GM18861 (cell line): ENCODE measurements around the gene TEX29.

Source experiments
- ATAC-seq: cut with Tn5 transposase; IDR thresholded peaks from one replicate; pipeline ENCODE4 v1.9.1; 2021; ENCODE audit not compliant: unreplicated experiment

Gene TEX29

DNA sequence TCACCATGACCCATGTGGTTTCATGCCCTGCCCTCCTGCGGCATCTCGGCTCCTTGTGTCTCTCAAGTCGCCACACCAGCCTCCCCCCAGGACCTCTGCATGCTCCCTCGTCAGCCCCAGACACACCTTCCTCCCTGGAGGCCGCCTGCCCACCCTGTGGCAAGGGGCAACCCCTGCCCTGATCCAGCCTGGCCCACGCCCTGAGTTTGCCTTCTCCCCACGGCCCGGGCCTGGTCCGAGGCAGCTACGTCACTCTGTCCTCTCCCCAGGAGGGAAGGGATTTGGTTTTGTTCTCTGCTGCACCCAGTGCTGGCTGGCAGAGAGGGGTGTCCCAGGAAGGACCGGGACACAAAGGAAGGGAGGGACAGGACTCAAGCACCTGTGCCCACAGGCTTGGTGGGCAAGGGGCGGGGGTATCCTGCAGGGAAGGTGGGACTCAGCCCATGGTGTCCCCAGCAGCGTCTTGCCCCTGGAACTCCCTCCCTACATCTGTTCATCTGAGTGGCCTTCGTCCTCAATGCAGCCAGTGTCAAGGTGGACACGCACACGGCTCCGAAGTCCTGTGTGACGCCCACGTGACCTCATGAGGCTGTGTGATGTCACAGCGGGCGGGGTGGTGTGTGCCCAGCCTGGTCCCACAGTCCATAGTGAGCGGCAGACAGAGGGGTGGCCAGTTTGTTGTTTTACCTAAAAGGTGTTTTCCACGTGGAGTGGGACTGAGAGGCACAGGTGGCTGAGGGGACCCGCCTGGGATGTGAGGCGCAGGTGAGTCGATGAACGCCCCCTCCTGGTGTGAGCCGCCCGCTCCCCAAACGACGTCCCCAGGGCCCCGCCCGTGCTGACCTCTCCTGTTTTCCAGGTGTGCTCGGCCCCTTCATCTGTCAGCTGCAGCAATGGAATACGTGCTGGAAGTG lies at the start of gene TEX29:
TSS of gene TEX29 (plus strand) at position 645 of the 914 bp plus-strand sequence. CDS start at position 894, 249 bp downstream.
- no peak for ATAC-seq

DNA sequence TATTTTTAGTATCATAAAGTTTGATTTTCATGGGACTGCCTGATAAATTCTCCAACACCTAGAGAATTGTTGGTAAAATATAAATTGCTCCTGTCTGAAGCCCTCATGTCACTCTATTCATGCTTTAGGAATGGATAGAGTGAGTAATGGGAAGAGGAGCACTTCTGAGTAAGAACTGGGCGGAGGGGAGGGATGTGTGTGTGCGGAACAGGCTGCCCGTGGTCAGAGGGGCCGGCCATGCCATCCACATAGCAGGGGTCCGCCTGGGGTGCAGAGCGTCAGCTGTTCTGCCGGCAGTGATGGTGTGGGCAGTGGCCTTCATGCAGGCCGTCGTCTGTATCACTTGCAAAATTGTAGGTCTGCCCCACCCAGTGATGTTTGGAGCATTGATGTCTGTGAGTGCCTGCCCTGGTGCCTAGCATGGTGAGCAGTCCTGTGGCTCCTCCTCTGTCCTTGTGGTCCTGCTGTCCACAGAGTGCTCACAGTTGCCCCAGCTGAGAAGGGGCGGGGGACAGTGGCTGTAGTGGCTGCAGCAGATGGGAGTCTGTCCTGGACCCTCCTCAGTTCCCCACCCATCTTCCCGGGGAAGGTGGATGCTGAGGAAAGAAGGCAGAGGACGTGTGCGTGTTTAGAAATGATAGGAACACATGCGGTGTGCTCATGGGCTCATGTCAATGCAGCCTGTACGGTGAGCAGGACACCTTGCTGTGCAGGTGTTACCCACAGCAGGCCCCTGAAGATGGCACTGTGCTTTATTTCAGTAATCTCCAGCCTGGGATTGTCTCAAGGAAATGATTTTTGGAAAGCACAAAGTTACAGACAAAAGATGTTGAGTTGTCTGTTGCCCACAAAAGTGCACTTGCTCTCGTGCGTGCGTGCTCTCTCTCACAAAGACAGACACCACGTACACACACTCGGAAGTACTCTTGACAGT lies 49.4 kb upstream of the TEX29 start:
- no peak for ATAC-seq

DNA sequence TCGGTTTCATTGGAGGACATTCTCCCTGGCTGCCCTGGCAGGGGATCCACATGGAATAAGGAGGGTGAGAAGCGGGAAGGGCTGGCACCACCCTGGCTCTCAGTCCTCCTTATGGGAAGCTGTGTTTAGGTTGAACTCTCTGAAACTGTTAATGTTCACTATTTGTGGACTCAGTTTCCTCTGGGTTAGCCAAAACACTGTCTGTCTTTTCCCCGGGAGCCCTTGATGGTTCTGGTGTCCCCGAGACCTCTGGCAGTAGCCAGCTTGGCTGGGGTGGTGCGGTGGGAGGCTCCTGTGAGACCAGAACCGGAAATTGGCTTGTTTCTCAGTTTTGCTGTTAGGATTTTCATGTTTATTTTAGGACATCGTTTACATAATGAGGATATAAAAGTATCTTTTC lies 48.3 kb upstream of the TEX29 start:
- no peak for ATAC-seq

DNA sequence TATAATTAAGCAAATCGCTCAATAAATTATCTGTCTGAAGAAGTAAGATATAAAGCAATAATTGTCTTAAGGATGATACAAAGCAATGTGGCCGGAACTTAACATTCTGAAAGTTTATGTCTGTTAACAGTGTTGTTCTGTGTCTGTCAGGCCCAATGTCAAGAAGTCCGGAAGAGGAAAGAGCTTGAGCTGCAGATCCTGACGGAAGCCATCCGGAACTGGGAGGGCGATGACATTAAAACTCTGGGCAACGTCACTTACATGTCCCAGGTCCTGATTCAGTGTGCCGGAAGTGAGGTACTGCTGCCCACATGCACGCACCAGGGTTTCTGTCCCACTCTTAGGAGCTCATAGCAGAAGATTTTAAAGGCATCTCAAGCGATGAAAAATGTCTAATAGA lies 45.1 kb upstream of the TEX29 start:
- ATAC-seq: no peak

DNA sequence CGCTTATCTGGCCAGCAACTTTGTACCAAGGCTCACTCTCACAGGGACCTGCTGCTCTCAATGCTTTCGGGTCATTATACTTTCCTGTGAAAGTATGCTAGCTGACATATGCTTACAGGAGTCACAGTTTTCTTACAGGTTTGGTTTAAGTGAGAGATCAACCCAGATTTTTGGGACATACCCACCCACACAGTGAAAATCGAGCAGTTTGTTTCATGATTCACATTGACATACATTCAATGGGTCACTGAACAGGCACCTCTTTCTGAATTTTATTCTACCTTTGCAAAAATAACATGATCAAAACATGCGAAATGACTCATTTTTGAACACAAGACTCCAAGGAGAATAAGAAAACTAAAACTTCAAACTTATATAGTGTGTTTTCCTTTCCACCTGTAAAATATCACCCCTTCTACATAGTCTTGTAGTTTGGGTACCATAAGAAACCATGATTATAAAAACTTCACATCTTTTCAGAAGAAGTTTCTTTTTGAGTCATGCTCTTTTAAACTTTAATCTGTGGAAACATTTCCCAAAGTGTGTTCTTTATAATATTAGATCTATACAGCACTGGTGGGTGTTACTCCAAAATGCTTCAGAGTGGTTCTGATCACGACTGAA lies 44.3 kb upstream of the TEX29 start:
- ATAC-seq: no peak

DNA sequence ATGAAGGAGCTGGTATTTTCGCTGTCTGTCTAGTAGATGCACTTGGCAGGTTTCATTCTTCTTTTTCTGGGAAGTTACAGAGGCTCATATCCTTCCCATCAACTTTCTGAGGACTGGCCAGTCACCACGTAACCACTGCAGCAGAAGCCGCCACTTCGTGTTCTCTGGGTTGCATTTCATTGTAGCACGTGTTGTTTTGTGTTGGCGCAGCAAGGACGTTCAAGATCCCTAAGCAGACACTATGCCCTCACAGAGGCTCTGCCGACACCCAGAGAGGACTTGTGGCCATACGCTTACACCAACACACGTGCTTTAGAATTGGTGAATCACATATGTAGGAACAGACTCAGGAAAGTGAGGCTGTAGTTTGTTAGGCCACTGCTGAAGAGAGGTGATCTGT lies 42.2 kb upstream of the TEX29 start:
- ATAC-seq: no peak

DNA sequence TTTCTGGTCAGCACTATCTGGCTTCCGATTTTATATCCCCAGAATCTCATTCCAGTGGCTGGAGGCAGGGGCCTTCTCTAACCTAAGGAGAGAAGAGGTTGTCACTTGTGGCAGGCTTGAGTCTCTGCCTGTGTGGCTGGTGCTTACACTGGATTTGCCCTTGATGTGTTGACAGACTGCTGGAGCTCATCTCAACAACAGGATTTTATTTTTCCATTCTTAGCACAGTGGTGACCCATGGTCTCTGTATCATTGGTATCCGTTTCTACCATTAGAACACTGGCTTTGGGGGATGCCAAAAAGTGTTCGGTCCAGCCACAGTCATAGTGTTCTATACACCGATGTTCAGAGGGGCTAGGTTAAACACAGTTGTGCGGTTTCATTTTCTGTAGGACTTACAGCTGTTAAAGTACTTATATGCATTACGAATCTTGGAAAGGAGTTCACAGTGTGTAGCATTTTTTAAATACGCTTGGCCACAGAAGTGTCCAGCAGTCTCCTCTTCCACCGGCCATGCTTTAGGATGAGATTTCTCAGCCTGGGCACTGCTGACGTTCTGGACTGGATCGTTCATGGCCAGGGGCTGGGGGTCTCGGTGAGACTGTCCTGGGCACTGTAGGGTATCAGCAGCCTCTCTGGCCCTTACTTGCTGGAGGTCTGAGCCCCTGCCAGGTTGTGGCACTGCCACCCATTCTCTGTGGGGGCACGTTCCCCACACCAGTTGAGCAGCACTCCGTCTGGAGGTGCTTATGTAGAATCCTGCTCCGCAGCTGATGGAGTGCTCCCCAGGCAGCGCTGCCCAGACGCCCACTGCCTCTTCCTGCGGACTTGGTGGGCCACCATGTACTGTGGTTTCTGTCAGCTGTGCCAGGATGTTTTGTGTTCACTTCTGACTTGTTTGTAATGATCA lies 41.4 kb upstream of the TEX29 start:
- ATAC-seq: no peak

DNA sequence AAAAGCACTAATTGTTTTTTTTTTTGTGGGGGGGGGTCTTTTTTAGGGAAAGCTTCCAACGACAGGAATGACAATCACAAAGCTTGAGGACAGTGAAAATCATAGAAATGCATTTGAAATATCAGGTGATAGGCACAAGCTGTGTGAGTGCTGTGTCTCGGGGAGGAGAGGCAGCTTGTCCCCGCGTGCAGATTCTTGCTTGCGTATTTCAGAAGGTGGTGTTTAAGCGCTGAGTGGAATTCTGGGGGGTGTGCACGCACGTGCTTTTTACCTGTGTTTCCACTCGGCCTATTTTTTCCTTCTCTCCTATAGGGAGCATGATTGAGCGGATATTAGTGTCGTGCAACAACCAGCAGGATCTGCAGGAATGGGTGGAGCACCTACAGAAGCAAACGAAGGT lies 40.2 kb upstream of the TEX29 start:
- ATAC-seq: no peak

DNA sequence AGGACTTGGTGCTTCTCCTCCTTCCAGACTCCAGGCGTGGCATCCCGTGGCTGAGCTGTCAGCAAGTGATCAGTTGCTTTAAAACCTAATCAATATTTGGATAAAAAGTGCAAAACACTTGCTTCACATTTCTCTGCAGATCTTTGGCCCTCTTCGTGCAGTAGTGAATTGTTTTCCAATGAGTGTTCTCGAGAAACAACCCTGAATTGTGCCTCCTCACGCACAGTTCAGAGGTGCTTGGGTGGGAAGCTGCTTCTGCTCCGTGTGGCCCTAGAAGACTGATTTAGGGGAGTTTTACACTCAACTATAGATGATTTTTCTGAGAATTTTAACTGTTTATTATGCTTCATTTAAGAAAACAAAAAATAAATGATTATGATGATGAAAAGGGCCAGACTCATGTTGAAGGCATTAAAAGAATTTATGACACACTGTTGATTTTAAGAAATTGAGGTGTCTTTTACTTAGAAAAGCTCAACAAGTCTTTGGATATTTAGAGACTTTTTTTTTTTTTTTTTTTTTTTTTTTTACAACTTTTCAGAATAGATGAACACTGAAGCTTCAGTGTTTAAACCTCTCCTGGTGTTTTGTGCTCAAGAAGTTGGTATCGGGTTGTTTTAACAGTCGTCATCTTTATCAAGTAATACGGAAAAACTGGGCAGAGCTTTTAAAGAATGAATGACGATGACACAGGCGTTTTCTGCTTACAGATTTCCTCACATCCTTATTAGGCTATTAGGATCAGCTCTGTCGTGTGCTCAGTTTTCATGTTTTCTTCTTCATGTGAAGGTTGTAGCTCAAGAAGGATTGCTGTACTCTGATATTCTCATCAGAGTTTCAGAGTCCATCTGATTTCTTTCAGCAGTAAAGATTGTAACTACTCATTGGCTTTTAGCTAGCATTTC lies 39.5 kb upstream of the TEX29 start:
- ATAC-seq: no peak

DNA sequence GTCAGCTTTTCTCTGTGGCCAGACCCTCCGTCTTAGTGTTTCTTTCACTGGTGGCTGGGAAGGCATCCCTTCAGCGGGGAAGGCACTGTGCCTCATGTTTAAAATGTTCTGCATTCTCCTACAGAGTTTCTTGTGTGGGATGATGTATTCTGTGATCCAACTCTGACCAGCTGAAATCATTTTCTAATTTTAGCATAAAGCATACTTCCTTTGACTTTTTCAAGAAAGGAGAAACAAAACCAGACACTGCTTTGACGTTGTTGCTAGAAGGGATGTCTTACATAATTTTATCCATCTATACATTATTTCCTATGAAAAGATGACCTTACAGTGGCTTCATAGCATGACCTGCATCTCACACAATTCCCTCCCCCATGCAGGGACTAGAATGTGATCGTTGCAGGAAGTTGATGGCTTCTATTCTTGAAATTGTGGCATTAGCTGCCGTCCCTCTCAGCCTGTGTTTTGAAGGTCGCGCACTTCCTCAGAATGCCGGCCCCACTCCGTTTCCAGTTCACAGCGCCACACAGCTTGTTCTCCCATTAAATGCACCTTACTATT lies 38.6 kb upstream of the TEX29 start:
- no peak for ATAC-seq

DNA sequence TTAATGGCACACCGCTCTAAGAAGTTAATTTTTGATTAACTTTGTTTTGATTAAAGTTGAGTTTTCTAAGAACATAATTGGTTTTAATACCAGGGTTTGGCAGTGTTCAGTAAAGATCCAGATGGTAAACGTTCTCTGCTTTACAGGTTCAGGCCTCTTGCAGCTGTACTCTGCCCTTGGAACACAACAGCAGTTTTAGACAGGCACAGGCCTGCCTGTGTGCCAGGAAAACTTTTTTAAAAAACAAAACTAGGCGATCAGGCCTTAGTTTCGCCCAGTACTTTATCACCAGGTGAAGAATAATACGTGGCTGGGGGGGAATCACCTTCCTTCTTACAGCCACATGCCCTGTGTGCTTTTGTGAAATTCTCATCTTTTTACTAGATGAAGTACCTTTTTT lies 38.0 kb upstream of the TEX29 start:
- ATAC-seq: no peak

DNA sequence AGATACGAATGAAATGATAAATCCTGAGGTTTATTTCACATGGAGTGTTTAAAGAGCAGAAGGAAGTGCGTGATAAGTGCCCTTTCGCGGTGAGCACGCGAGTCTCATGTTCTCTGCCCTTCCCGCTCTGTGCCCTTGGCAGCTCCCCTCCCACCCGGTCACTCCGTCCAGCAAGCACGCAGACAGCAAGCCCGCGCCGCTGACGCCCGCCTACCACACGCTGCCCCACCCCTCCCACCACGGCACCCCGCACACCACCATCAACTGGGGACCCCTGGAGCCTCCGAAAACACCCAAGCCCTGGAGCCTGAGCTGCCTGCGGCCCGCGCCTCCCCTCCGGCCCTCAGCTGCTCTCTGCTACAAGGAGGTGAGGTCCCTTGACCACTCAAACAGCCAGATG lies 37.4 kb upstream of the TEX29 start:
- ATAC-seq: no peak

DNA sequence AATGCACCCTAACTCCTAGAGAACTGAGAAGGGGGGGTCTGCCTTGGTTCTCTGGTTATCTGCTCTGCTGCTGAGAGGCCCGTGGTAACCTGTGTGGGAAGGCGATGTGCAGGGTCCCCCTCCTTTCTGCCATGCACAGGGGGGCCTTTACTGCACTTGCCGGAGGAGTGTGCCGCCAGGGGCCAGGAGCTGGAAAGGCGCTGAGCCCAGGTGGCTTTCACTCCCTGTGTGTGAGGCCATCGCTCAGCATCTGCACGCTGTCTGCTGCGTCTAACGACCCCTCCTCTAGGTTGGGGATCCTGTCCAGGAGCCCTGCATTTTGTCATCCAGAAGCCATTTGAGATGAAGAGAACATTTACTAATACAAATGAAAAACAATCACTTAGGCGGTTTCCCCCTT lies 37.0 kb upstream of the TEX29 start:
- ATAC-seq: no peak

DNA sequence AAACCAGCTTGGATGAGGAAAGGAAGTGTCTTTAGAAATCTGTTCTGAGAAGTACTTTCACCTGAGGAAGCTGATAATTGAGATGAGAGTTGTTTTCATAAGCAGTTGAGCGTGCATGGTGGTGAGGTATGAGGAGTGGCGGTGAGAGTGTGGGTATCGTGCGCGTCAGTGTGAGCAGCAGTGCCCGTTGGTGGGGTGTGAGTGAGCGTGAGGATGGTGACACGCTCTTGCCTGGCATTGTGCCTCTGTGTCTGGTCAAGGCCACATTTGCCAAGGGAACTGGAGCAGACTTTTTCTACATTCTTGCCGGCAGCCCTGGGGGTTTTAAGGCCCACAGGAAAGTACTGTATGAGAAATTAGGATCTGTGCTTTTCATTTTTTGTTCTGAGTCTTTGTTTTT lies 36.5 kb upstream of the TEX29 start:
- no peak for ATAC-seq

DNA sequence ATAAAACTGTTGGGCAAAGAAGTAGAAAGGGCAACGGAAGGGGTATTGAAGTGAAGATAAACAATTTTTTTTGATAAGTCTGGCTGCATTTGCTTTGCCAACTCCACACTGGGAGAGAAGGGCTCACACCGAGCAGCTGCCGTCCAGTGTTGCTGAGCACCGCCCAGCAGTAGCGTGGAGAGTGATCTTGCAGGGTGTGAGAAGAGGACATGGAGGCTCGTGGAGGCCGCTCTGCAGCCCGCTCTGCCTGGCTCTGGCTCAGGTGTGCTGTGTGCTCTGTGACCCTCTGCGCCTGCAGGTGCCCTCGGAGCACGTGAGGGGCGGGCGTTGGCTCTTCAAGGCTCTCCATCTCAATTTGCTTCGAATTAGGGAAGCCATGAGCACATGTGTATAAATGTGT lies 35.9 kb upstream of the TEX29 start:
- ATAC-seq: no peak

DNA sequence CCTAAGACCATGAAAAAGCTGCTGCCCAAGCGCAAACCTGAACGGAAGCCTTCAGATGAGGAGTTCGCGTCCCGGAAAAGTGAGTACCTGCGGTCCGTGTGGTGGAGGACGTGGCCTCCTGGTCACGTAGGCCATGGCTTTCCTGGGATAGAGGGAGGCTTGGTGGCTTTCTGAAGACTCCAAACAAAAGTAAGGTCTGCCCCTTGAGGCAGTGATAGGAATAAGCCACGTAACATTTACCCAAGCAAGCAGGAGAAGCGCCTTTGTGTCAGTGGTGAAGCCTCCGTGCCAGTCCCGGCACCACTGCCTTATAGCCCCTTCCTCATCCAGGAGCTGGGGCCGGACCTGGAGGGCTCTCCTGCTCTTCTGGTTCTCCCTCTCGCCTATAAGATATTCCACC lies 34.3 kb upstream of the TEX29 start:
- no peak for ATAC-seq

DNA sequence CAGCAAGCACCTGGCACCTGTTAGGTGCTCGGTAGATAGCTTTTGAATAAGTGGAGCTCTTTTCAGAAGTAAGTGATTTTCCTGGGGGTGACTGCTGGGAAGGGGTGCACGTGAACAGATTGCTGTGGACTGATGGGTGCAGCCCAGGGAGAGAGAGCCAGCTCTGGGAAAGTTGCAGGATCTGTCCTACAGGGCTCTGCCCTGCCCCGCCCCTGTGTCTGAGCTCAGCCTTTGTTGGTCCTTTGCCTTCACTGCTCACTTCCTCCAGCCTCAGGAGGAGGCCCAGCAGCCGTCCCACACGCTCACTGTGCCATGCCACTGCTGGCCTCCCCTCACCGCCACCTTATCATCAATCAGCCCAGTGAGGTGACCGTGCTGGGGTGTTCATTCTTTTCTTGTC lies 33.7 kb upstream of the TEX29 start:
- ATAC-seq: no peak

DNA sequence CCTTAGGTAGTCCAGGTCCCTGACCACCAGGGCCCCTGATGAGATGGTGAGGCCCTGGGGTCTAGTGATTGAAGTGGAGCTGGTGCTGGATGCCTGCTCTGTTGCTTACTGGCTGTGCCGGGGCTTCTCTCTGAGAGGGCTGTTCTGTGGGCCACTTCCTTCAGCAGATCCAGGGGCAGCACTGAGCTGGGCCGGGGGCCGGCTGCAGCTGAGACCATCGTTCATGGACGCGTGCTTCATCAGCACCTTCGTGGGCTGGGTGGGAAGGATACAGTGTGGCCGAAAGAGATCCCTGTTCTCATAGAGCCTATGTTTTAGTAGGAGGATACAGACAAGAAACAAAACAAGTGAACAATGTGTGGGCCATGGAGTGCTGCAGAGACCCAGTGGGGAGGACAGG lies 33.2 kb upstream of the TEX29 start:
- ATAC-seq: no peak

DNA sequence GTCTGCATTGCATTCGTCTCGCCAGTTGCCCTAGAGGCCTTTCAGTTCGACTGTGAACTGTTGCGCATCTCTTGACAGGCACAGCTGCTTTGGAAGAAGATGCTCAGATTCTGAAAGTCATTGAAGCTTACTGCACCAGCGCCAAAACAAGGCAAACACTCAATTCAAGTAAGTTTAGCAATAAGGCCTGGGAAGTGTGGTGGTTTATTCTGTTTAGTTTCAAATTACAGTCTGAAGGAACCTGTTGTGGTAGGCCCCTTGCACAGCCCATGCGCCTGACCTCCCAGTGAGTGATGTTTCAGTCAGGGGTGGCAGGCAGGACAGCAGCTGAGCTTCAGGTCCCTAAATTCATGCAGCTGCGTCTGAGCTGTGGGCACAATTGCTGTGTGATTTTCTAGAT lies 32.2 kb upstream of the TEX29 start:
- no peak for ATAC-seq
